SU-DHL-6 (cell line): ENCODE measurements around the gene OR1L8.

Experiments
- H2AFZ ChIP-seq: fragments of 200-600 bp; sonication (generic); 2 replicates; pipeline ENCODE4 v1.6.1; 2014; ENCODE audit warnings: low read depth, mild to moderate bottlenecking, moderate library complexity, mixed read lengths, antibody characterized with exemption, low read length; ENCODE audit not compliant: severe bottlenecking
- H3F3A ChIP-seq: fragments of 200-600 bp; shearing (Covaris generic); 2 replicates; pipeline ENCODE4 v1.6.0; 2016; ENCODE audit warnings: antibody characterized with exemption, mild to moderate bottlenecking; ENCODE audit not compliant: insufficient read depth
- H3K27ac ChIP-seq: fragments of 200-600 bp; sonication (generic); 2 replicates; pipeline ENCODE4 v1.5.1; 2016; ENCODE audit warnings: low read depth, mild to moderate bottlenecking, low read length, moderate library complexity, mixed read lengths
- H3K27me3 ChIP-seq: fragments of 200-600 bp; sonication (generic), shearing (Covaris generic); 2 replicates; pipeline ENCODE4 v1.6.0; 2014; ENCODE audit warnings: mild to moderate bottlenecking, low read length
- H3K36me3 ChIP-seq: fragments of 200-600 bp; sonication (generic); 2 replicates; pipeline ENCODE4 v1.6.1; 2014; ENCODE audit warnings: mild to moderate bottlenecking, low read length, mixed read lengths
- H3K4me2 ChIP-seq: fragments of 300-600, 200-600 bp; shearing (Covaris generic), sonication (generic); 2 replicates; pipeline ENCODE4 v1.6.0; 2014; ENCODE audit warnings: low read length, low read depth, mild to moderate bottlenecking; ENCODE audit not compliant: poor library complexity, severe bottlenecking
- H3K4me3 ChIP-seq: fragments of 200-600 bp; sonication (generic); 2 replicates; pipeline ENCODE4 v1.5.1; 2014; ENCODE audit warnings: antibody characterized with exemption, low read length, mild to moderate bottlenecking, mixed read lengths; ENCODE audit not compliant: insufficient read depth, poor library complexity, severe bottlenecking
- H3K79me2 ChIP-seq: fragments of 200-600 bp; sonication (generic); 2 replicates; pipeline ENCODE4 v1.6.1; 2014; ENCODE audit warnings: mild to moderate bottlenecking, low read length, moderate library complexity; ENCODE audit not compliant: insufficient read depth
- H3K9ac ChIP-seq: fragments of 200-600 bp; sonication (generic); 2 replicates; pipeline ENCODE4 v1.7.0; 2014; ENCODE audit warnings: mild to moderate bottlenecking, low read length
- H3K9me2 ChIP-seq: fragments of 200-600 bp; sonication (generic); replicated peaks from 2 replicates; pipeline ENCODE4 v1.6.1; 2014; ENCODE audit warnings: low read length; ENCODE audit not compliant: insufficient read depth
- H3K9me3 ChIP-seq: fragments of 200-600 bp; sonication (generic); 2 replicates; pipeline ENCODE4 v1.6.1; 2014; ENCODE audit warnings: low read length, mixed read lengths; ENCODE audit not compliant: insufficient read depth
- H4K20me1 ChIP-seq: fragments of 200-600 bp; sonication (generic); 2 replicates; pipeline ENCODE4 v1.6.1; 2014; ENCODE audit warnings: low read depth, mild to moderate bottlenecking, antibody characterized with exemption, low read length, moderate library complexity, mixed read lengths
- EZH2phosphoT487 ChIP-seq: fragments of 200-600 bp; sonication (generic), shearing (Covaris generic); conservative IDR thresholded peaks from 2 replicates; pipeline ENCODE4 v1.6.1; 2018; ENCODE audit warnings: mild to moderate bottlenecking, antibody characterized with exemption, low read length, moderate library complexity, mixed read lengths
- TF ChIP-seq, protein P1 (sequence below): fragments of 200-600 bp; sonication (generic); IDR thresholded peaks from one replicate; pipeline ENCODE4 v1.5.1; 2017; ENCODE audit warnings: antibody characterized with exemption, mild to moderate bottlenecking, low read length, moderate library complexity; ENCODE audit not compliant: insufficient read depth, poor library complexity, severe bottlenecking

The OR1L8 gene

DNA sequence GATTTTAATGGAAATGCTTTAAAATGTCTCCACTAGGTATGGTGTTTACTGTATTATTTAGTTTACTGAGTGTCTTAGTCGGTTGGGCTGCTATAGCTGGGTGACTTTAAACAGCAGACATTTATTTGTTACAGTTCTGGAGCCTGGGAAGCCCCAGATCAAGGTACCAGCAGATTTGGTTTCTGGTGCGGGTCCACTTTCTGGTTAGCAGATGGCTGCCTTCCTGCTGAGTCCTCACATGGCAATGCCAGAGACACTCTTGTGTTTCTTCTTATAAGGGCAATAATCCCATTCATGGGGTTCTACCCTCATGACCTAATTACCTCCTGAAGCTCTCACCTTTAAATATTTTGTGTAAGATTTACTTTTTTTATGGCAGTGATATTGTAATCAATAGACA, 65.0 kb downstream of the OR1L8 start:
- no peaks in the 10 kb centered on the region for H3K9me2 ChIP-seq
- H3F3A ChIP-seq, result no peaks in the 10 kb centered on the region
- H4K20me1 ChIP-seq, result no peaks in the 10 kb centered on the region
- no peak overlapping the region for H2AFZ ChIP-seq
- H3K9ac ChIP-seq, result no peak overlapping the region
- H3K4me2 ChIP-seq, result no peak overlapping the region
- no peak overlapping the region for H3K27ac ChIP-seq
- H3K27me3 ChIP-seq, result no peaks in the 10 kb centered on the region
- no peaks in the 10 kb centered on the region for H3K36me3 ChIP-seq
- H3K9me3 ChIP-seq, result no peaks in the 10 kb centered on the region
- H3K79me2 ChIP-seq, result no peaks in the 10 kb centered on the region
- no peak overlapping the region for H3K4me3 ChIP-seq
- TF ChIP-seq, protein P1, sequence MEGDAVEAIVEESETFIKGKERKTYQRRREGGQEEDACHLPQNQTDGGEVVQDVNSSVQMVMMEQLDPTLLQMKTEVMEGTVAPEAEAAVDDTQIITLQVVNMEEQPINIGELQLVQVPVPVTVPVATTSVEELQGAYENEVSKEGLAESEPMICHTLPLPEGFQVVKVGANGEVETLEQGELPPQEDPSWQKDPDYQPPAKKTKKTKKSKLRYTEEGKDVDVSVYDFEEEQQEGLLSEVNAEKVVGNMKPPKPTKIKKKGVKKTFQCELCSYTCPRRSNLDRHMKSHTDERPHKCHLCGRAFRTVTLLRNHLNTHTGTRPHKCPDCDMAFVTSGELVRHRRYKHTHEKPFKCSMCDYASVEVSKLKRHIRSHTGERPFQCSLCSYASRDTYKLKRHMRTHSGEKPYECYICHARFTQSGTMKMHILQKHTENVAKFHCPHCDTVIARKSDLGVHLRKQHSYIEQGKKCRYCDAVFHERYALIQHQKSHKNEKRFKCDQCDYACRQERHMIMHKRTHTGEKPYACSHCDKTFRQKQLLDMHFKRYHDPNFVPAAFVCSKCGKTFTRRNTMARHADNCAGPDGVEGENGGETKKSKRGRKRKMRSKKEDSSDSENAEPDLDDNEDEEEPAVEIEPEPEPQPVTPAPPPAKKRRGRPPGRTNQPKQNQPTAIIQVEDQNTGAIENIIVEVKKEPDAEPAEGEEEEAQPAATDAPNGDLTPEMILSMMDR, result no peak
- no peak for TF ChIP-seq EZH2phosphoT487
